HG03159 (cell line): ENCODE measurements around the gene NPAS3.

Experiments
- ATAC-seq: cut with Tn5 transposase; IDR thresholded peaks from one replicate; pipeline ENCODE4 v1.9.1; 2021; ENCODE audit warnings: mild to moderate bottlenecking, moderate library complexity; ENCODE audit not compliant: unreplicated experiment

Gene NPAS3

DNA sequence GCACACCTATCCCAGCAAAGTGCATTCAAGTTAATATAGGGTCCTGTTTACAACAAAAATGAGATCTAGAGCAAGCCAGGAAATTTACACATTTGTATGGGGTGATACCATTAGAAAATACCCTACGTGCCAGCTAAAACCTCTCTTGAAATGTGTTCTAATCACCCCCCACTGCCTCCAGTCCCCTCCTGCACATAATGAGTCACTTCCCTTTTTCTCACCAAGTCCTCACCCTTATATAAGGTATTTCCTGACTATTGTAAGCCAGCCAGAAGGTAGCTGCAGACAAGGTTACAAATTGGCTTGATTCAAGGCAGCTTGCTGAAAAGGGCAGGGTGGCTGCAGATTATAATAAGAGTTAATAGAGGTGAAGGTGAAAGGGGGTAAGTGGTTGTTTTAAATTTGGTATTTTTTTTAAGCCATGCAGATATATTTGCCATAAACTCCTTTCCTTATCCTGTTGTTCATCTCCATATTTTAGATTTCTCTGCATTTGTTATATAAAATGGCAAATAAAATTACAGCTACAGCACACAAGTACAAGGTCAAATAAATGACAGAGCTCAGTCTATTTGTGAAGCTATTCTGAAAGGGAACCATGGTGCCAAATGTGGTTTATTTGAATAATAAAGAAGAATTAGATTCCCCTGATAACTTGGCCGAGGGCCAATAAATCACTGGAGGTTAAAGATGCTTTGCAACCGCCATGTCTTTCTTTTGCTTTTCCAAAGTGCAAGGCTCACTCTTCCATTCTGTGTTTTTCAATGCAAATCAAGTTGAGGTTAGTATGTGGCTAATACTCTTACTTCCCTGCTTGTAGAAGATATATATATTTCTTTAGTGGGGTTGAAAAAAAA, 626.3 kb downstream of the NPAS3 start:
- ATAC-seq: peak; percentile 94

DNA sequence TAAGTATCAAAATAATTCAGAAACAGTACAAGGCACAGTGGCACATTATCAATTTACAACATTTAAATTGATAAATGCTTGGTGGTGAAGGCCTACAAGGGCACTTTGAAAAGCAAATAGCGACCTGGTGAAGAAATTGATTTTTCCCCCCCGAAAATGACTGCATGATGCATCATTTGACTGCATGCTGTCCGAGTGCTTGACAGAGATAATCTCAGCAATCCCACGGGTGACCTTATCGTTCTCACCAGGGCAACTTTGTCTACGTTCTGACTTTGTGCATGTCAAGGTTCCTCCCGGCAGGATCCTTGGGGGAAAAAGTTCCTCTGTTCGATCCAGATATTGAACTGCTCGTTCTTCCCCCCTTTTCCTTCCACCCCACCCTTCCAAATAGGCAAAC, 627.4 kb downstream of the NPAS3 start:
- ATAC-seq: no peak

DNA sequence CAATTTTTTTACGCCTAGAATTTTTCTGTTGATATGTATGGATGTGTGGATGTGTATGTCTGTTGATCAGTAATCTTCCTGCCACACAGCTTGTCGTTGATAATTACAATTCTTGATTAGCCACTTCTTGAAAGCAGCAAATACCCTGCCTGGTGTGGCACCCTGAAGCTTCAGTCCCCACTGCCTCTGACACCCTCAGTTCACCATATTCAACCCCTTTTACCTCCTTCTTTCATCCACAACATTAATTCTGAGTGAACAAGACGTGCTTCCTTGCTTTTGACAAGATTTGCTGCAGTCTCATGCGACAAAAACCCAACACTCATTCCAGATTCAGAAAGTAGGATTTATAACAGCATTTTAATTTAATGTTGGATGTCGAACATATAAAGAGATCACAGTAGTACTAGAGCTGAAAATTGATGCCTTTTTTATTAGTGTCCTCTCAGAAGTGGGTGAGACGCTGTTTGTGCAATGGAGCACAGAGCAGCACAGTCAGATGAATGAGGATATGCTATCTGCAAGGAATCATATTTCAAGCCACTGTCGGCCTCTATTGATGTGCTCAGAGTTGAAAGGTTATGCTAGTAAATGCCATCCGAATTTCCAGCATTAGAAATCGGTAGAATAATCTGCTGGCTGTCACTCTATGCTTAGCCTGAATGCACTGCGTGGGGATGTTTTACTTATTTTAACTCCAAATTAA, 628.5 kb downstream of the NPAS3 start:
- ATAC-seq: no peak

DNA sequence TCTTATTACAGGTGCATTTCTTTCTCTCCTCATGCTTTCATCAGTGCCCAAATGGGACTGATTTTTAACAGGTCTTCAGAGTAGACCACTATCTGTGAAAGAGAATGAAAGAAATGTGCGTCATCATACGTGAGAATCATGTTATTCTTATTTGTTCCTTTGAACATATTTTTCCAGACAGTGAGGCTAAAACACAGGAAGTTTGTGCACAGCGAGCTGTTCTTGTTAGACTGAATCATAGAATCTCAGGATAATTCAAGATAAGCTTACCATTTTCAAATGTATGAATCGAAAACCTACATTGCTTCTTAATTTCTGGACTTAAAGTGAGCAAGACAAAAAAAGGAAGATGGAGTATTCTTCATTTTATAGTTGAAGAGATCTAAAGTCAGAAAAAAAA, 629.1 kb downstream of the NPAS3 start:
- no peak for ATAC-seq

DNA sequence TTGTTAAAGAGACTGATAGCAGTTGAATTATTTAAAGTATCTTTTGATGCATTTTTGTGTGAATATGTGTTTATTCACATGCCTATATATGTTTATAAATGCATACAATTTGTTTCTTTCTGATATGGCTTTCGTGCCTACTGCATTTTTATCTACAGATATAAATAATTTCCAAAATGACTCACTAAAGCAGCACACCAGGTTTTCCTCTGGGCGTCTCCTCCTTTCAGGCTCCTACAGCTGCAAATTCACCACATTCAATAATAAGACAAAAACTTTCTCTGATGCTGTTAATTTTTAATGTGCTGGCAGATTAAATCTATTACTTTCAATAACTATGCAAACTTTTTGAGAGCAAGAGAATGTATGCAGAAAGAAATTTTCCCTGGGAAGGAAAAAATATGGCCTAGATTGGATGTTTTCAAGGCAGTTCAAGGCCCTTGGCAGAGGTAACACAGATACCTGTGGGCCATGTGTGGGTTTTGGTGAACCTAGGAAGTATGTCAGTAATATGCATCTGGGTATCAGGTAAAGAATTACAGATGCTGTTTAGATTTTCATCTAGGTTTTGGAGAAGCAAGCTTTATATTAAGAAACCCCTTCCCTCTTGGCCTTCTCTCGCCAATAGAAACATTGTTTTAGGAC, 630.4 kb downstream of the NPAS3 start:
- ATAC-seq: no peak

DNA sequence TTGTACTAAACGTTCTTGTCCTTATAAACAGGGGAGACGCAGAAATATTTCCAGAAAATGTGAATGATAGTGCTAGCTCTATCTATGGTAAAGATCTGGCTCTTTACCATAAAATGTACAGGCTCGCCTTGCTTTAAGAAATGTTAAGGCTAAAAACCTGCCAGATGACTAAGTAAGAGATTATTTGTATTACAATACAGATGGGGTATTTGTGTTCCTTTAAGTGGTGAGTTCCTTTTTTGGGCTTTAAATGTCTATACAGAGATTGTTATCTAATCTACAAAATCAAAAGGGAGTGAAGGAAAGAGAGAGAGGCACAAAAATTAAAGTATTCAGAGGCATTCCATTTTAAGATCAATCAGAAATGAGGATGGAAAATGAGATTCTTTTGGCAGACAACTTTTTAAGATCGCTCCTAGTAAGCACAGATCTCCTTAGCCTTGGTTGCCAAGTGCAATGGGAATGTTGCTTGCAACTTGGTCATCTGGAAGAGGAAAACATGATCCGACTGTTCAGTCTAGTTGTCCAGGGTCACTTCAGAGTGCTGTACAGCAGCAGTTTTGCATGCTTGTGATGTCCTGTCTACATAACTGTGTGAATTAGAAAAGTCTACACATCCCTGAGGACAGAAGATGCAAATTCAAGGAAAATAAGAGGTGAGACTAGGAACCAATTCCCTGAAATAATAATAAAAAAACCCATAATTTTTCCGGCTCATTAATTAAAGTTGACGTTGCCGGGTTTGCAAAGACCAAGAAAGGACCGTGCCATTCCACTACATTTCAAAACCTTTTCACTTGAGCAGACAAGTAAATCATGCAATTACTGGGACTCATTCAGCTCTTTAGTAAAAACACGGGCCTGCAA, 631.4 kb downstream of the NPAS3 start:
- no peak for ATAC-seq

DNA sequence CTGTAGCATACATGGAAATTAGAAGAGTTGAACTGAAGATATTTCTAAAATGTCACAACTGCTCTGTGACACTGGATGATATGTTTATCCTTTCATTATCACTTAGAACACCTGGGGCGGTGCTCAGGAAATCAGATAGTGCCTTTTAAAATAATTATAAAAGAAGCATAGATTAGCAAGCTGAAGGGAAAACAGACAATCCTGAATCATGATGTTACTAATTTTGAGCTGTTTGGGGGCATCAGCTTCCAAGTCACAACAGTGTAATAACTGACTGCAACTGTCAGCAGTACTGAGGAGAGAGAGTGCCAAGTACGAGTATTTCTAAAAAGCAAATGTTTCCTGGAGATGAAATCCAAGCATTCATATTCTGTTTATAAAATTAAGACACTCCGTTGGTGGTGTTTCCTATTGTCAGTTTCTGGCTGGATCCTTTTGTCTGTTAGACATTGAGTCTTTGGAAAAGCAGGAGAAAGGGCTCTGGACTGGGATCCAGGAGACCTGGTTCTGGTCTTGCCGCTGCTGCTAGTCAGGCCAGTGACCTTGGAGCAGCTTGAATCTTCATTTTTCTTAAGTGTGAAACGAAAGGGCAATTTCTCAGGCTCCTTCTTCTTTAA, 632.1 kb downstream of the NPAS3 start:
- ATAC-seq: no peak

DNA sequence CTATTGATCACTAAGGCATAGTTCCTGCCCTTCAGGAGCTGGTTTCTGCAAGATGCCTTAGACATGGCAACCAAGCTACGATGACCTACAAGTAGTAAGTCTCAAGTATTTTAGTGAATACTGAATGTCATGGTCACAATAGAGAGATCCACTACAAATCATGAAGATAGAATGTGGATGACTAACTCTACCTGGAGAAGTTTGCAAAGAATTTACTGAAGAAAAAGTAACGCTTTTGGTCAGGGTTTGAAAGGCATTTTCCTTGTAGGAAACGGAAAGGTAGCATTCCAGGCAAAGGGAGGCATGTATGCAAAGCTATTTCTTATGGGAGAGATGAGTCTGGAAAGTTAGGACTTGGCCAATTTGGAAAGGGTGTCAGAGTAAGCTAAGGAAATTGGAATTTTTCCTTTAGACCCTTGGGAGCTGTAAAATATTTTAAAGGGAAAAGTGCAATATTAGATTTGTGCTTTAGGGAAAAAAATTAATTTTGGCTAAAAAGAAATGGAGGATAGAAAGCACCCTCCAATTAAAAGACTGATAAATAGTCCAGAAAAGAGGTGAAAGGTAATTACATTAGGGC, 634.7 kb downstream of the NPAS3 start:
- ATAC-seq: no peak

DNA sequence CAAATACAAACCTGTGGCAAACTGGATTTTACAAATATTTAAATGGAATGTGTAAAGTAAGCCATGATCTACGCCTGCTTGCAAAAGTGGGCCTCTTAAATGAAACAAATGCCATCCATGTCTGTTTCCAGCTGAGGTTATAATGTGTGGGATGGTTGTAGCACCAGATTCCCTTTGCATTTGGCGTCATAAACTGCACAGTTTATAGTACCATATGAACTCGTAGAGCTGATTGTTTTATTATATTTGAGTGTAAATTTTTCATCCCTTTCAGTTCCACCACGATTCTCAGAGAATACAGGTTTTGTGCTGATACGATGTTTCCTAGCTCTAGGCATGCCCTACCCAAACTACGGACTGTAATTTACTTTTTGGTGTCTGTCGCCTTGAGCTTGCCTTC, 637.3 kb downstream of the NPAS3 start:
- ATAC-seq: no peak

DNA sequence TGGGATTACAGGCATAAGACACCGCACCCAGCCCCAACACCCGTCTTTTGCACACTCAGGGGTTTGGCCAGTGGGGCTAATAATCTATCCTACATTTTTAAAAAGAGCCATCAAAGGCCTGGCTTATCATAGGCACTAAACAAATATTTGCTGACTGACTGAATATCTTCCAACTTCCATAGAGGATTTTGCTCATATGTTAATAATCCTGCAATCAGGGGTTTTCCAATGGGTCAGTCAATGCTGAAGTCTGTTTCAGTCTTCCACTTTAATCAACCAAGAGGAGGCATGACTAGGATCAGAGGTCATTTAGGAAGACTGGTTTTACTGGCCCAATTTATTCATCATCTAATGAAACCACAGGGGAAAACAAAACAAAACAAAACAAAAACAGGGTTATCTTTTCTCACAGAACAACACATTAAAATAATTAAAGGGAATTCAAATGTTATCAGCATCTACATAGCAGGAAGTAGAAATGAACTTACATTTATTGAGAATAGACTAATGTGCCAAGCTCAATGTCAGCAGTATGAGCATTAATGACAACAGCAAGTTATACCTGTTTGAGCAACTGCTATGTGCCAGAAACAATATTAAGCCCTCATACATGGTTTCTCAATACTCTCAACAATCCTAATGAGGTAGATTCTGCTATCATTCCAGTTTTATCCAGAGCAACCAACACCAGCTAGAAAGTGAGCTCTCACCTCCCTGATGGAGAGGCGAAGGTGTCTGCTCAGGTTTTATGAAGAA, 640.0 kb downstream of the NPAS3 start:
- ATAC-seq: no peak

DNA sequence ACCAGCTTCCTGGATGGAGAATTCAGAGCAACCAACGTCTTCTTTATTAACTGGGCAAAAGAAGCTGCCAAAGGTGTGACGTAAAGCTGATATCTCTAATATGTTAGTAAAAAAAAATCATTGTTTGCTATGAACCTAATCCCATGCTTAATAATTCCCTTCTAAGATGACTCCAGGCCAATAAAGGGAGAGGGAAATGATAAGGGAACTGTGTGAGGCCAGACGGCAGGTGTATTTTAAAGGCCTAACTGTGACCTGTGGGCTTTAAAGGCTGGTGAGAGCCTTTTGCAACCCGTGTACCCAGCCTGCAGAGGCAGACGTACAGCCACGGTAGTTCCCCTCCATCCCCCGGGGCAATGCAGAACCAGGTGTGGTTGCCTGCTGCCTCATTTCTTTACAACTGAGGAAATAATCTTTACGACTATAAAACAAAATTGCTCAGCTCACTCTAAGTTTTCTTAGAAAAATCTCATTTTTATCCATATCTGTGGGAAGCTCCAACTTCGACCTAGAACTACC, 641.6 kb downstream of the NPAS3 start:
- no peak for ATAC-seq

DNA sequence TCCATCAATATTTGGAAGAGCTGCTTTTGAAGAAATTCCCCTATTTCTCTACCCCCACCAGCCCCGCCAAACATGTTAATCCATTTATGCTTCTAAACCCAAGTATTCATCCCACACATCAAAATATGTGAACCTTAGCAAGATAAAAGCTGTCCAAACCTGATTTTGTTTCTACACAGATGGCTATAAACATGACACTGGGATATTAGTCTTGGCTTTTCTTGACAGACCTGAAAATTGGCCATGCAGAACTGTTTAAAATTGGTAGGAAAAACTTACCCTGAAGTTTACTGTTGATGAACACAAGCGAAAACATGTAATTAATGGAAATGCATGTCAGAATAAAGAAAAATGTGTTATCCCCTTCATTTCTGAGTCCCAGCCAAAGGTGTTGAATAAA, 642.2 kb downstream of the NPAS3 start:
- ATAC-seq: no peak

DNA sequence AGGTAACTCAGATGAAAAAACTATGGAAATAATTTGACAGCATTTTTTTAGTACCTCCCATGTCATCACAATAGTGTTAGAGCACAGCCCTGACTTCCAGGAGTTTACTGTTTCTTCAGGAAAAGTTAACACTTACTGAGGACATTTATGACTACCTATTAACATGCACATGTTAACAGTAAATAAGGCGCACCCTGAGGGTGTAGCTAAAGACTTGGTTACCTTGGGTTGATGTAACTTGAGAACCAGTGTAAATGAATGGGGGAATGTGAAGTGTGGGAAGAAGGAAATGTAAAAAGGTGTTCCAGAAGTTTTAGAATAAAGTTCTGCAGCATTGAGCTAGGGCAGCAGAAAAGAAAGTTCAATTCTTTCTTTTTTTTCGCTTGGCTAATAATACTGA, 646.0 kb downstream of the NPAS3 start:
- ATAC-seq: no peak

DNA sequence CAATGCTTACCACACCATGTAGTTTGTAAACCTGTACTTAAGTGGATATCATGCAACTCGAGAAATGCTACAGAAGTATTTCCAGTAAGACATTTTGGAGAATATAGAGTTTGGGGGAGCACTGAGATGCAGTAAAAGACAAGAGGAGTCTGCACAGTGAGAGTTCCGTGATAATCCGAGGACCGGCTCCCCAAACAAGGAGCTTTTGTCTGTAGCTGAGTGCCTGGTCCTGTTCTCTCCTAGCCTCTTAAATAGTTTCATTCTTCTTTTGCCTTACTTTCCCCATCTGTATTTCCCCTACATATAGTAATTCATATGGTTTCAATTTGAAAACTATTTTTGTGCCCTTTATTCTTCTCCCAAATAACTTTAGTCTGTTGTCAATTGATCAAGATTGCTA, 648.1 kb downstream of the NPAS3 start:
- no peak for ATAC-seq

DNA sequence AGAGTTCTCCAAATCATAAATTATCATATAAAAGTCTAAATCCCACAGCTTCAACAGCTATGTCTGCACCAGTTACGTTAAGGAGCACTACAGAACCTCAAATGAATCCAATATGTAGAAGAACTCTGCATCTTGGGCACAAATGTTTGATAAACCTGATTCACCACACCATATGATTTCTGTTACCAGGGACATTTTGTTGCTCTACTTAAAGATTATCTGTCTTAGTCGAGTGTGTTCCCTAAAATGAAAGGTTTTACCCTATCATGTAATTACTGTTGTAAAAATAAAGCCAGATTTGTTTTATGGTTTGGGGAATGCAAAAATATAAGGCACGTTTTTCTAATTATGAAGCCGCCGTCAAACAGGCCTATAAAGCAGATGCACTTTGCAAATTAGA, 649.1 kb downstream of the NPAS3 start:
- ATAC-seq: no peak

DNA sequence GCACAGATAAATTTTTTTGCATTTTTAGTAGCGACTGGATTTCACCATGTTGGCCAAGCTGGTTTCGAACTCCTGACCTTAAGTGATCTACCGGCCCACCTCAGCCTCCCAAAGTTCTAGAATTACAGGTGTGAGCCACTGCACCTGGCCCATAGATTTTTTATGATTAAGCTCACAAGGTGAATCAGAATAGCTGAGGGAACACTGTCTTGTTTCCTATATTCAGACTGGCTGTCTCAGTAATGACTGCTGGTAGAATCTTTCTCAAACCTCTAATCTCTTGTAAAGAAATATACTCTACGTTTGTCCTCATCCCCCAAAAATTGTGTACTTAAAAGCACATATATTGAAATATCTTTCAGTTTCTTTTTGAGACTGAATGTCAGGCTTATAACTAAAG, 650.1 kb downstream of the NPAS3 start:
- ATAC-seq: no peak

DNA sequence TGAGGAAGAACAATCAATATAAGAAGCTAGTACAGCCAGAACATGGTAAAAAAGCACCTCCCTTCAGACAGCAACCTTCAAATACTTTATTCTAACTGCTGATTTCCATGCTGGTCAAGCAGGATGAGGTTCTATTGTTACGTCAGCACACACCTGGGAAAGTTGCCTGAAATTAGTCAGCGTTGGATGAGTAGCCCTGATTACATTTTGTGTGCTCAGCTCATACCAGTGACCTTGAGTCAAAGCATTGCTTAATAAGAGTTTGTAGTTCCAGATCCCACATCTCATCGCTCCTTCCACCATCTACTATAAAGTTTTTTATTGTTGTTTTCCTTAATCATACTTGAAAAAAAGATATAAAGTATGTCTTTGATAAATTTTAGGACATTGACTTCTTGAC, 650.7 kb downstream of the NPAS3 start:
- no peak for ATAC-seq

DNA sequence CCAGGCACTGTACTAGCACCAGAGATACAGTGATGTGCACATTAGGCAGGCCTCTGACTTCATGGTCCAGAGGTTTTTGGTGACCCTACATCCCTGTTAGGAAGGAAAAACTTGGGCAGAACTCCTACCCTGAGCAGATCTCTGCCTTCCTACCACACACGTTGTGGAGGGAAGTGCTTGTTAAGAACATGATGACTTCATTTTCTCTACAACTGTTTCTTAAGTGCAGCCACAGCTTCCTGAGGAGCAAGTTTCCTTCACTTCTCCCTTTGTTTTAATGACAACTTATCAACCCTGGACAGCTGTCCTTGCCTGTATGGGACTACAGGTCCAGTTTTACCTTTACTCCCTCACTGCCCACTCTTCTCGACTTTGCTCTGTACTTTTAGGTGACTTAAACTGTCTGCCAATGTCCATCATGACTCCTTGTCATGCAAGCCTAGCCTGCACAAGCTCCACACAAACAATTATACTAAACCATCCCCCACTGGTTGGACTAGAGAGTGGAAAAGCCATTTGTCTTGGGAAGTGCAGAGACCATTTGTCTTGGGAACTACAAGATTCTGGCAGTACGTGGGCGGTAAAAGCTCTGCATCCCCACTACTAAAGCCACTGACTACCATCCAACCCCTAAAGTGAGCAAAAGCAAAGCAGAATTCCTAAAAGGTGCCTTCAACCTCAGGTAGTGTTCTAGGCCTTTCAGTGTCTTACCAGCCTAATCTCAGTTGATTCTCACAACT, 652.4 kb downstream of the NPAS3 start:
- ATAC-seq: no peak

DNA sequence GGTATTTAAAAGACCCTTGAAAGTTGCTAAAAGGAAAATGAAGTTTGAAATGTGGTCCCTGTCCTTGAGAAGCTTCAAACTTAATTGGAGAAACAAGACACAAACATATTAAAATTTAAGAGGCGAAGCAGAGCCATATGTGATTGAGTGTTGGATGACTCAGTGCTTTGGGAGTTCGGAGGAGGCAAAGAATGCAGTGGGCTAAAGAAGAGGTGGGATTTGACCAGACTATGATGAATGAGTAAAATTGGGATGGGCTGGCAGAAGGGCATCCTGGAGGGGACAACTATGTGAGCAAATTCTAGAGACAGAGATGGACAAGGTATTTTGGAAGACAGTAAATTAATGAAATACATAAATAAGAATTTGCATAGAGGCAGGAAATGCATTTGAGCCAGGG, 653.6 kb downstream of the NPAS3 start:
- ATAC-seq: no peak
